Eye (tissue), 1 donor: ENCODE data around the gene PRKG1.

Experiments used
- DNase-seq: peaks from one replicate; pipeline ENCODE4 v3.0.0-alpha.2; 2015

The PRKG1 gene

DNA sequence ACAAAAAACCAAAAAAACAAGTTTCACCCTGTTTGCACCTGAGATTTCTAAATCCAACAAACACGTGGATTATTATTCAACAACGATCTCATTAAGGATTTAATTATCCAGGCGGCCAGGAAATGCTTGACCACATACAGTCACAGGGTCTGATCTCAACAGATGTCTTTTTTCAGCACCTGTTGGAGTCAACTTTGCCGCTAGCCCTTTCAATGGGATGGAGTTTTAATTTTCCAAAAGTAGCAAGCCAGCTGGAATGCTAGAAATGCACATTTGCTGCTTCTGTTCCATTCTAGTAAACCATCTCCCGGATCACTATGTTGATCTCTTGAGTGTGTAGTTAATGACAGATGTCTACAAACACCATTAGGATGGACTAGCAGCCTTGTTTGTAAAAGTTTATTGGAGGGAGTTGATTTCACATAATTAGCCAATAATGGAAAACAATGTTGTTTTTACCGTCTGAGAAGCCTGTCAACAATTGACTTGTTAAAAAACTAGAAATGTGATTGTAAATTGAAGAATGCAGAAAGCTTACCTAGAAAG lies 1175.6 kb downstream of the PRKG1 start:
- no peak for DNase-seq

DNA sequence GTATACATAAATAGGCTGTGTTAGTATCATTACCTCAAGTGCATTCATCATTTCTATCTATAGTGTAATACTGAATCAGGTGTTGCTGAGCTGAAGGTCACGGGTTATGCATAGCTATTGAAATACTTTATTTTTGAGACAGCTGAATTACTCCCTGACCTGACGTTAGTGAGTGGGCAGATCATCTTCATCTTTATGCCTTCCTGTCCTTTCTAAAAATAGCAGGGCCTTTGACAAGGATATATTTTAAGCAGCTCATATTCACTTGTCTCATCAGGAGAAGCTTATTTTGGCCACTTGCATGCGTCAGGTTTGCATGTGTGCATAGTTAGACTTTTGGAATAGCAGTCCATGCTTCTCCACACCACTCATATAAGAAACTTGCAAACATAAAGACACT lies 1176.2 kb downstream of the PRKG1 start:
- no peak for DNase-seq

- DNase-seq = no peak
Observed at GRCh38 chr10:52252307-52252706, 1178.0 kb downstream of the PRKG1 start.

DNA sequence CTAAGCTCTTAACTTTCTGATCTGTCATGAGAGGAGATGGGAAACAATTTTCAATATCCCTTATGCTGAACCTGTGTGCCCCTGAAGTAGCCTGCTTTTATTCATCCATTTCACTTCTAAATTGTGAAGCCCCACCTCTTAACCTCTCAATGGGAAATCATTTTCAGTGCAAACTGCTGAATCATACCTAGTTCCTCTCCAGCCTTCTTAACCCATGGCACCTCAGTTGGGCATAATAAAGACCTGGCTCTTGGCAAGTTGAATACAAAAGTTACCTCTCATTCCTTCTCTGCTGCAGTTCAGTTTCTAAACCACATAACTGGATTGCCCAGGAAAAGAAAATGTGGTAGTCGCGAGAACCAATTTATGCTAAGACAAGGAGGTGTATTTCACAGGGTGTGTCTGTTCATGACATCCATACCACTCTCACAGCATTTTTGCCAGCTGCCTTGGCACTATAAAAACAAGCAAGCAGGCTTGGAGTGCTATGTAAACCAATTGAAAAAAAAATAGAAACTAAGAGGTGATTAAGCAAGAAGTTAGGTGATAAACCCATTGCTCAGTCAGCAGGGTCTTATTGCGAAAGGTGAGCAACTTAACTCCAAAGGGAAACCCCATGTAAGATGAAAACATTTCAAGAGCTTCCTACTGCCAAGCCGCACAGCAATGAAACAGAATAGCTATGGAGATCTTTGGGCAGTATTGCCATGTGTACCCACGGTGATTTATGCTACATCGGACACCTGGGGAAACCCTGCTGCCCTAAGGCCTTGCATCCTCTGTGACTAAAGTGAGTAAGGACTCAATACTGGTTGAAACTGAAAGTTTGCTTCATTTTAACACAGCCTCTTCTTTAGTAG lies 1182.8 kb downstream of the PRKG1 start:
- no peak for DNase-seq

- no peak for DNase-seq
Observed at GRCh38 chr10:52257692-52258075, 1183.4 kb downstream of the PRKG1 start.

GRCh38 chr10:52258799-52259425 lies 1184.6 kb downstream of the PRKG1 start:
- DNase-seq = no peak

DNA sequence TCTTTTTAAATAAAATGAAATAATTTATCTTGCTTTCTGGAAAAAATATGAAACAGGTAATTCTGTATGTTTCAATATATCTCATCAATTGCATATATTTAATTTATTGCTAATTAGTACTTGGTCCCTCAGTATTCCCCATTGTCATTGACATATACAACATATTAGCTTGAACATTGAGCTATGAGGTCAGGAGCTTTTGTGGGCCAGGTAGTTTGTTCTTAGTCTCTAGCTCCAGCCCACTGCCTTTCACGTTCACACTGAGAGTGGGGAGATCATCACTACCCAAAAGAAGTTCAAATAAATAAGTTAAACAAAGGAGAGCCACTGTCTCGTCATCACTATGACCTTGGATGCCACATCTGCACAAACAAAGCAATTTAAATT lies 1185.1 kb downstream of the PRKG1 start:
- DNase-seq = no peak

GRCh38 chr10:52261362-52261761 lies 1187.1 kb downstream of the PRKG1 start:
- no peak for DNase-seq

GRCh38 chr10:52265131-52265926 lies 1191.0 kb downstream of the PRKG1 start:
- DNase-seq = no peak

- DNase-seq = no peak
Observed at GRCh38 chr10:52266858-52267257, 1192.6 kb downstream of the PRKG1 start.

DNA sequence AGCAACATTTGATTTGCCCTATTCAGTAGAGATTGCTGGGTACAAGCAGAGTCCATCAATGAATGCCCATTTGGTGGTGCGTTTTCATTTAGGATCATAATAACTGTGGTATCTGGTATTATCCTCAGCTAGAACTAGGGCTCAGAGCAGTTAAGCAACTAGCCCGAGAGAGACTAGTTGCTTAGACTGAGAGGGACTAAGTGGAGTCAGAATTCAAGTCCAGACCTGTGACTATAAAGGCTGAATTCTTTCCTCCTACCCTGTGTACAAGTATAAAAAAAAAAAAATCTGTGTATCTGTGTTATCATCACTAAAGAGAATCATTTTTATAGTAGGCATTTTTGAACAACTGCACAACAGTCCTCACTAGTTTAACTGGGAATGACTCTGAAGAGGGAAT lies 1194.5 kb downstream of the PRKG1 start:
- no peak for DNase-seq

- no peak for DNase-seq
Observed at GRCh38 chr10:52269233-52269632, 1194.9 kb downstream of the PRKG1 start.

DNA sequence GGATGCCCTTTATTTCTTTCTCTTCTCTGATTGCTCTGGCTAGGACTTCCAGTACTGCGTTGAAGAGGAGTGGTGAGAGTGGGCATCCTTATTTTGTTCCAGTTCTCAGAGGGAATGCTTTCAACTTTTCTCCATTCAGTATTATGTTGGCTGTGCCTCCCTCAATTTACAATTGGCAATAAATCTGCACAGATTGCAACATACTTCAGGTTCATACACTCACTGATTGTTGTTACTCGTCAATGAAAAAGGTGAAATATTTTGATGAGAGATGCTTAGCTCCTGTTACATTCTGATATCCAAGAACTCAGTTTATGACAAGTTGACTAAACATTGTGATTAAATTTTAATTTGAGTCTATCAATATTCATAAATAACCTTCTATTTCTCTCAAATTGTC lies 1201.9 kb downstream of the PRKG1 start:
- no peak for DNase-seq

DNA sequence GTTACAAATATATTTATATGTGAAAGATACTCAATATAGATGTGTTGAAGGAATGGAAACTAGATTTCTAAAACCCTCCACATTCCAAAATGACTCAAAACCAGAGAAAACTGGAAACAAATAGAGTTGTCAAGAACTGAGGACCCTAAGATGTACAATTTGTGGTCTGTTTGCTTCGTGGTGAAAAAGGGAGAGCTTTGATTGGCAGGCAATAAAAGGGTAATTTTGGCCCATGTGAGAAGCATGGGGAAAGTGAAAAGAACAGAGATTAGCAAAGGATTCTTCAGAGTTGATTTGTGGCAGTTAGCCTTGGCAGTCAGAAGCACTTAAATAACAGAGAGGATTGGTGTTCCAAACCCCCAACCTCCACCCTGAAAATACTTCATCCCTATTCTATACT lies 1202.7 kb downstream of the PRKG1 start:
- DNase-seq = no peak

GRCh38 chr10:52279546-52279945 lies 1205.3 kb downstream of the PRKG1 start:
- DNase-seq = no peak

- no peak for DNase-seq
Observed at GRCh38 chr10:52280051-52280450, 1205.8 kb downstream of the PRKG1 start.

DNA sequence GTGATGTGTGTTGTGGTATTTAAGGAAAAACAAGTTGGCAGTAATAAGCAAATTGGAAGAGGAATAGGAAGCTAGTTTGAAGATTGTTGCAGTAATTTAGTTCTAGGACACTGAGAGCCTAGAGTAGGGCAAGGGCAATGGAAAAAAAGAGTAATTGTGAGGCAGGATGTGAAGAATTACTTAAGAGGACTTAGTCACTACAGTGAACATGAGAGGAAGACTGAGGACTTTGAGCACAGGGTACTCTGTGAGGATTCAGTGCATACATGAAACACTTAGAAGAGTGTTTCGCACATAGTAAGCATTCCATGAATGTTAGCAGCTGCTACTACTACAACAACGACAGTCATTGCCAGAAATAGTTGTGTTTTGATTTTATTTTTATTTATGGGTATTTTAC lies 1208.9 kb downstream of the PRKG1 start:
- DNase-seq = no peak

DNA sequence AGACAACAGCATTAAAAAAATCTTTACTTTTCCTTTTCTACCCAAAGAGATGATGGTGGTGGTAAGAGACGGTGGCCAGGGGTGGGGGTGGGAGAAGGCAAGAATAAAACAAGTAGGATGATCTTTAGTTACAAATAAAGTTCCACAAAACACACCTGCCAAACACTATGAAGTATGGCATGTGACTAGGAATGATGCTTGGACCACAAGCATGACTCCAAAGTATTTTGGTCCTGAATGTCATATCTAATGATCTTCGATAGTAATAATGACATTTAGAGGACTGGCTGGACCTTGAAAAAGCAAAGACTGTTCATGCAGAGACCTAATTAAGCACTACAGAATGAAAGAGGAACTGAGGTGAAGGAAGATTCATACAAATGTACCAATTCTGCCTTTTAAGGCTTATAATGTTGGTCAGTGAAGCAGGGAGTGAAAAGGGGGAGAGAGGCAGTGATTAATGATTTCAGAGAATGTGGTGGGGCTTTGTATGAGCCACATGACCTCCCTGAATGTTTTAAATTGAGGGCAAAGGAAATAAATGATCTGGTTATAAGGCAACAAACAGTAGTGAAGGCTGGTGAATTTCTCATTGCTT lies 1210.2 kb downstream of the PRKG1 start:
- DNase-seq = no peak

DNA sequence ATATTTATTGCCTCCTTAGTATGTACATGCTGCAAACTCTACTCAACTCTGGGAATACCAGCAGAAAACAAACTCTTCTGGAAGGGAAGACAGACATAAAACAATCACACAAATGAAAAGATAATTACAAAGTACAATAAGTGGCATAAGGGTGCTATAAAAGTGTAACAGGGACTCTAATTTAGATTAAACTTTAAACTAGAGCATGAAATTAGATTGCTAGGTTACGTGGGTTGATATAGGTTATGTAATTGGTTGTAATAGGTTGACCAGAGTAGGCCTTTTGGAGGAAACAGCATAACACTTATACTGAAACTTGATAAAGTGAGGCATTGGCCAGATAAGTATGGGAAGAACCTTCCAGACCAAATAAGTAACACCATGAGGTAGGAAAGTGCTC lies 1213.6 kb downstream of the PRKG1 start:
- no peak for DNase-seq

GRCh38 chr10:52297747-52298146 lies 1223.5 kb downstream of the PRKG1 start:
- no peak for DNase-seq

DNA sequence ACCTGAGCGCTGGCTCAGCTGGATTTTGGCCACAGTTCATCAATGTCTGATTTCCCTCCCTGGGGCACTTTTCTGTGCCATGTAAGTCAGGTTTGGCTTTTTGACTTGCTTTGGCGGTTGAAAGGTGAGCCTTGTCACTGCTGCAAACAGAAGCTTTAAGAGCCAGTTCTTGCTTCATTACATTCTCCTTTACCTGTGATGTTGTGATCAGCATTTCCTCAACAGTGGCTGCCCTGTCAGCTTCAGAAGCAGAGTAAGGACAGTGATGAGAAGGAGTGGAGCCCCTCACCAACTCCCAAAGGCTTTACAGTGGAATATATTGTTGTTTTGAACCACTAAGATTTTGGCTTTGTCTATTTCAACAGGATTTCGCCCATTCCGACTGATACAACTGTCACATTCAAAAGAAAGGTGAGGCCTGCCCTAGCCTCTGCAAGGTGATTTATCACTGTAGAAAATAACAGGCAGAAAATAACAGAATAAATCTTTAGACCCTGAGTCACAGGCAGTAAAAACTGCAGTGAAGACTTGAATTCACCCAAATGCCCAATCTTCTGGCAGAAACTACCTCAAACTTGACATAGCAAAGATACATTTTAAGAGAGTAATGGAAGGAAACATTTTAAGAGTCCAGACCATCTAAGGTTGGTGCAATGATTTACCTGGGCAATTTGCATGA lies 1226.5 kb downstream of the PRKG1 start:
- DNase-seq = no peak

DNA sequence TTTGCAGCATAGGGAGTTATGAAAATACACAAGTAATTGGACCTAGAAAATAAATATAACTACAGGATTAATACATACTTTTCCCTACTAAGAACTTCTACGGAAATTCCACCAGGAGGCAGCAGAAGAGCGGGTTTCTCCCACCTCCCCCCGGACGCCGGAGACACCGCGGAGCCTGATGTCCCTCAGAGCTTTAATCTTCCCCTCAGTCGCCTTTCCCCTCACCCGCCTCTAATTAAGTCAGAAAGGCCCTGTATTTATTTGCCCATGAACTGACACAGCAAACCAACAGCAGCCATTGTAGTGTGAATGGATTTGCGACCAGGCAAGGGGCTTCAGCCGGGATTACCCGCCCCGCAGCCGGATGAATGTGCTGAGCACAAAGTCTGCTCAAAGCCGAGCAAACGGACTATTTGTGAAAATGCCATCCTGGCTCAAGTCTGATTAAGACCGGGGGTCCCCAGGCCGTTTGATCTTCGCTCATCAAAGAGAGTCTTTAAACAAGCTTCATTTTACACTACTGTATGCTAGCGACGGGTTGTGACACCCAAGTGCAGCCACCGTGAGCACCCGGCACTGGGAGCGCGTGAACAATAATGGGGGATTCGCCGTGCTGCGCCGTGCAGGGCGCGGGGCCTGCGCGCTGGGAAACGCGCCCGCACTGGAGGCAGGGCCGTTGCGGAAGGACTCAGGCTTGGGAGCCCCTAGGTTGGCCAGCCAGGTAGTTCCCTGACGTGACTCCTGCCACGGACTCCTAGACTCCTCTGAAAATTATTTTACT lies 1234.2 kb downstream of the PRKG1 start:
- peak; percentile 92 for DNase-seq
